T-cell (primary cell): ENCODE data around the gene TCF7L2. TPM values are rescaled to one million over a fixed set of nuclear protein-coding genes. Genes with fewer than 3 reads are reported as not detected.

Source experiments
- ATAC-seq, 4 experiments: fragments of 200-7000 bp in 3 of 4; fragments of 150-1000 bp in 1 of 4; cut with Tn5 transposase; replicated peaks in 1 of 4; 1 replicate in 3 of 4; 2 replicates in 1 of 4; pipeline ENCODE4 v1.10.0; 2021; ENCODE audit warnings: moderate library complexity in 3 of 4, mild to moderate bottlenecking in 2 of 4, moderate number of reproducible peaks in 1 of 4
- CTCF ChIA-PET, 2 donors: fragments of 300-600 bp; sonication (Branson Sonifier 250); formaldehyde crosslinking; loops; one replicate each; lab custom pipeline; 2022; ENCODE audit warnings: antibody characterized with exemption in 2 of 2; lab: Charles Lee
- POLR2A ChIA-PET, 2 donors: fragments of 300-600 bp; sonication (Branson Sonifier 250); formaldehyde crosslinking; loops; one replicate each; lab custom pipeline; 2022; ENCODE audit warnings: antibody characterized with exemption in 2 of 2; lab: Charles Lee
- DNase-seq, 35 experiments: peaks; one replicate each; pipeline versions ENCODE4 v3.0.0 to v3.0.0-alpha.2; 2013 to 2023
- H3K27ac ChIP-seq: one replicate; pipeline ENCODE4 v1.5.1; 2013; ENCODE audit warnings: low read length
- H3K27me3 ChIP-seq, 2 experiments: replicated peaks in 1 of 2; 1 replicate in 1 of 2; 2 replicates in 1 of 2; pipeline versions ENCODE4 v1.6.1 to v1.7.0; 2013; ENCODE audit warnings: low read length in 1 of 2, mixed read lengths in 1 of 2; ENCODE audit not compliant: control insufficient read depth in 2 of 2, insufficient read depth in 2 of 2; ENCODE audit errors: extremely low read depth in 1 of 2
- H3K36me3 ChIP-seq, 2 donors: 1 replicate in 1 of 2; 2 replicates in 1 of 2; pipeline versions ENCODE4 v1.6.1 to v1.7.0; 2013; ENCODE audit warnings: low read length in 1 of 2; ENCODE audit not compliant: control insufficient read depth in 2 of 2, insufficient read depth in 1 of 2; ENCODE audit errors: extremely low read depth in 1 of 2
- H3K4me1 ChIP-seq, 2 experiments: 1 replicate in 1 of 2; 2 replicates in 1 of 2; pipeline versions ENCODE4 v1.6.1 to v1.7.0; 2013; ENCODE audit warnings: low read length in 2 of 2, mixed read lengths in 1 of 2; ENCODE audit not compliant: insufficient read depth in 2 of 2, control insufficient read depth in 1 of 2; ENCODE audit errors: extremely low read depth in 1 of 2
- H3K4me3 ChIP-seq, 2 donors: 1 replicate in 1 of 2; 2 replicates in 1 of 2; pipeline versions ENCODE4 v1.5.1 to v1.7.0; 2013; ENCODE audit warnings: mild to moderate bottlenecking in 2 of 2, low read length in 1 of 2, moderate library complexity in 1 of 2; ENCODE audit not compliant: control insufficient read depth in 1 of 2; ENCODE audit errors: extremely low read depth in 1 of 2
- H3K9me3 ChIP-seq: 2 replicates; pipeline ENCODE4 v1.7.0; 2013
- H3K27ac Mint-ChIP-seq, 2 donors: one replicate each; pipeline ENCODE4 v1.8.0; 2020 to 2021; ENCODE audit warnings: mild to moderate bottlenecking in 2 of 2, mixed read lengths in 2 of 2
- H3K27me3 Mint-ChIP-seq, 2 donors: one replicate each; pipeline ENCODE4 v1.8.0; 2021 to 2022; ENCODE audit warnings: mixed read lengths in 2 of 2
- H3K36me3 Mint-ChIP-seq: one replicate; pipeline ENCODE4 v1.8.0; 2021; ENCODE audit warnings: mixed read lengths
- H3K4me1 Mint-ChIP-seq, 3 donors: one replicate each; pipeline ENCODE4 v1.8.0; 2020 to 2022; ENCODE audit warnings: mixed read lengths in 3 of 3, mild to moderate bottlenecking in 1 of 3
- H3K4me3 Mint-ChIP-seq, 3 donors: one replicate each; pipeline ENCODE4 v1.8.0; 2020 to 2022; ENCODE audit warnings: mild to moderate bottlenecking in 3 of 3, mixed read lengths in 3 of 3, moderate library complexity in 3 of 3
- H3K9me3 Mint-ChIP-seq, 3 donors: one replicate each; pipeline ENCODE4 v1.8.0; 2020 to 2022; ENCODE audit warnings: mixed read lengths in 3 of 3
- WGBS: methylation state at CpG from one replicate; pipeline ENCODE4 v1.1.5; 2013; ENCODE audit warnings: missing lambda C conversion rate; ENCODE audit not compliant: insufficient coverage; 5-methylcytosine and 5-hydroxymethylcytosine counted together
- total RNA-seq, 35 experiments: library from RNA in 6 of 35; stranded (reverse) in 6 of 35; fragments of 120-200 nt in 1 of 35; gene quantifications; one replicate each; pipeline versions ENCODE4 v1.2.1 to v1.2.4 and lab custom pipeline; 2013 to 2026

TCF7L2 gene
- total RNA-seq, 5 donors from 2014 or later (not counting 1 experiment from before 2014, with no cell fraction given), result 2.6 to 6.2 (median 3.3) TPM

DNA sequence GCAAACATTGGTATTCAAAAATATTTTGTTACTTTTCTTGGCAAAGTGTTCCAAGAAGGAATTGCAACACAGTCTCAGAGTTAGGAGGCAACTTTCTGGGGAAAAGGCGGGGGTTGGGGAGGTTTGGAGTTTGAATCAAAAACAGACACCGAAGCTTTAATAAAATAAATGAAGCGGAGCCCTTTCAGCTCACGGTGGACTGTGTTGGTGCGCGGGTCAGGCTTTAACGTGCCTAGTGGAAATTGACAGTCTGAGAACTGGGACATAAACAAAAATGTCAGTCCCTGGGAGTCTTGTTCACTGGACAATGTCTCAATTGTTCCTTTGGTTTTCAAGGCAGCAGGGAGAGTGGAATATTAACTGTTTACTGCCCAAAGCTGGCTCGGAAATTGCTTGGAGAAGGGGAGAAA lies 109.3 kb downstream of the TCF7L2 start:
- CTCF ChIA-PET, result no interaction called here
- Histone ChIP-seq H3K27me3 (no peaks in the 10 kb centered on the region), H3K4me3 (no peak overlapping the region), H3K9me3 (no peaks in the 10 kb centered on the region), H3K36me3 (peaks cover 0 to 2% of the 10 kb centered on the region in 2 donors), H3K27ac (no peak overlapping the region), H3K4me1 (peaks cover 6 to 15% of the 10 kb centered on the region in 2 experiments)
- Mint-ChIP-seq H3K27ac (no peak overlapping the region), H3K9me3 (no peaks in the 10 kb centered on the region), H3K36me3 (no peaks in the 10 kb centered on the region), H3K4me3 (no peak overlapping the region), H3K4me1 (peaks cover 0 to 5% (median 2%) of the 10 kb centered on the region in 3 donors), H3K27me3 (no peaks in the 10 kb centered on the region)
- DNase-seq (no peak), ATAC-seq (no peak)
- POLR2A ChIA-PET, result no interaction called here
- WGBS, result 92% methylated on average over 6 of the region's 8 CpGs

DNA sequence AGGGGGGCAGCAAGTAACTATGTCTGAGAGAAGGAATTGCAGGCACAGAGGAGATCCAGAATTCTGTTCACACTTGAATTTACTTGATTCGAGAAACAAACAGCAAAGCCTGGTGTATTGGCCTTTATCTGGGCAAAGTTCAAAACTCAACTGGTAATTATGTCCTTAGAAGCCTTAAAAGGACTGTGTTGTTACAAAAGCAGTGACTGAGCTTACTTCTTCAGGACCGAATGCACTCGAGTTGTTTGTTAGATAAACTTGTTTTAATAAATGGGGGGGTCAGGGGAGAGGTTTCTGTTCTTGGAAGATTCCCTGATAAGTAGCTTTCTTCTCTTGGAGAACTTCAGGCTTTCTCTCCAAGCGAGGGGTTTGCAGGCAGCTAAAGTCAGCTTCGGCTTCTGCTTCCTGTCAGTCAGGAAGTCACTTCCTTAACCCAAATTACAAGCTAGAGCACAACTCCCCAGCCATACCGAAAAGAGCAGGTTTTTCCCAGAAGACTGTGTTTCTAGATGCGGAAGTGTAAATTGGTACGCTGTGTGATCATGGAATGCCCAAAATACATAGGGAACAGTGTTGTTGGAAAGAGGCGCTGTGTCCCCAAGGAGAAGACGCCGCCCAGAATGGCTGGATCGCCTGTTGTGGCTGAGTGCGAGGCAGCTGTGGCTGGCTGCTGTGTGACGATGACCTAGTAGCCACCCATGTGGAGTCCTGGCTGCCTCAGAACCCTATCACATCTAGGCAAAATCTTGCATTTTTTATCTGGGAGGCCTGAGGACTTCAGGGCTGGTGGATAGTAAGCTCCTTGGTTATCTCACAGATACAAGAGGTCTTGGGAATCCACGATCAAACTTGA lies 110.4 kb downstream of the TCF7L2 start:
- H3K27me3 Mint-ChIP-seq, result no peaks in the 10 kb centered on the region
- ChIA-PET POLR2A (interaction anchor here (0.6 to 0.7 kb wide), 2 partner anchors 13 to 266 kb away, joined by 3 to 10 read pairs; no protein-coding TSS in a partner anchor), CTCF (interaction anchor here (0.6 to 0.7 kb wide), 4 partner anchors 64 to 207 kb away, joined by 3 to 5 read pairs (median 4); no protein-coding TSS in a partner anchor)
- H3K36me3 Mint-ChIP-seq, result no peaks in the 10 kb centered on the region
- Histone ChIP-seq H3K4me3 (peak overlapping the region in 1 of 2 donors; percentile 50), H3K36me3 (peaks cover 0 to 2% of the 10 kb centered on the region in 2 donors), H3K4me1 (peaks cover 6 to 15% of the 10 kb centered on the region in 2 experiments), H3K9me3 (no peaks in the 10 kb centered on the region), H3K27me3 (no peaks in the 10 kb centered on the region), H3K27ac (no peak overlapping the region)
- 68% methylated on average over 9 of the region's 15 CpGs for WGBS
- H3K27ac Mint-ChIP-seq, result no peak overlapping the region
- H3K4me3 Mint-ChIP-seq, result no peak overlapping the region
- ATAC-seq (peak in 2 of 4 experiments; percentile 33 to 43), DNase-seq (peak in 2 of 35 experiments; percentile 1 to 14)
- H3K9me3 Mint-ChIP-seq, result no peaks in the 10 kb centered on the region
- peaks cover 0 to 5% (median 2%) of the 10 kb centered on the region in 3 donors for H3K4me1 Mint-ChIP-seq

DNA sequence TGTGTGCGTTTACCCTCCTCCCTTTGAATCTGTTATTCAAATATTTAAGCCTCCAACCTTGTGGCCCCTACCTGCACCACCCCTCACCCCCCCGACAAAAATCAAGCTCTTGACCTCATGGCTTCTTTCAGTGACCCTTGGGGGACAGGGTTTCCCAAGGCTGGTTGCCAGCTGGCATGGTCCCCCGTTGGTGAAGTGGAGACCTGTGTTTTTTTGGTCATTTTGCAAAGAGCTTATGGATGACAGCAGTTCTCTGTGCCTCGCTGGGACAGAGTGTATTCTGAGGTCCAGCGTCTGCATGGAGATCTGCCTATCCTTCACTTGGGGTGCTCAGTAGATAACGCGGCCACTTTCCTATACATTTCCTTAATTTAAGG lies 111.0 kb downstream of the TCF7L2 start:
- Mint-ChIP-seq H3K4me1 (peaks cover 0 to 5% (median 2%) of the 10 kb centered on the region in 3 donors), H3K27me3 (no peaks in the 10 kb centered on the region), H3K27ac (no peak overlapping the region), H3K4me3 (no peak overlapping the region), H3K9me3 (no peaks in the 10 kb centered on the region), H3K36me3 (no peaks in the 10 kb centered on the region)
- H3K27ac ChIP-seq, result no peak overlapping the region
- WGBS, result 90% methylated on average over 4 of the region's 7 CpGs
- H3K36me3 ChIP-seq, result peaks cover 0 to 2% of the 10 kb centered on the region in 2 donors
- CTCF ChIA-PET, result interaction anchor here (0.6 to 0.7 kb wide), 5 partner anchors 64 to 207 kb away, joined by 3 to 5 read pairs (median 4); no protein-coding TSS in a partner anchor
- DNase-seq (no peak), ATAC-seq (no peak)
- H3K4me1 ChIP-seq, result peaks cover 6 to 15% of the 10 kb centered on the region in 2 experiments
- no peaks in the 10 kb centered on the region for H3K9me3 ChIP-seq
- POLR2A ChIA-PET, result interaction anchor here in 1 of 2 donors (0.5 to 0.6 kb wide), 2 partner anchors 19 to 267 kb away, joined by 3 to 10 read pairs; no protein-coding TSS in a partner anchor
- H3K4me3 ChIP-seq, result no peak overlapping the region
- H3K27me3 ChIP-seq, result no peaks in the 10 kb centered on the region

DNA sequence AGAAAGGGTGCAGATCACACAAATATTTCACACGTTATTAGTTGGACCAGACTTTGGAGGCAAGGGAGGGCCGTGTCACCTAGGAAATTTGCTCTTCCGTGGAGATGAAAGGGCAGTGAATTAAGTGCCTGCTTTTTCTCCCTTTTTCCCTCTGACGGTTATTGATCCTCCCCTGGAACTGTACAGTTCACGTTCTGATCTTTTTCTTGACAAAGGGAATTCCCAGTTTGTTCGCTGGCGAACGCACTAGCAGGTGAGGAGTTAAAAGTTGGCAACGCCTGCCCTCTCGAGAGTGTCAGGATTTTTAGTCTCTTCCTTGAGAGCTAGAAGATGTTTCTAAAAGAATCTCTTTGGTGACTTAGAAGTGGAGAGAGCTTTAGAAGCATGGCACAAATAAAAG lies 111.5 kb downstream of the TCF7L2 start:
- H3K4me3 ChIP-seq, result no peak overlapping the region
- H3K36me3 Mint-ChIP-seq, result no peaks in the 10 kb centered on the region
- DNase-seq (no peak), ATAC-seq (no peak)
- H3K27ac ChIP-seq, result no peak overlapping the region
- CTCF ChIA-PET, result interaction anchor here in 1 of 2 donors (0.6 to 0.7 kb wide), 2 partner anchors 142 to 208 kb away, joined by 4 to 5 read pairs; no protein-coding TSS in a partner anchor
- H3K27me3 ChIP-seq, result no peaks in the 10 kb centered on the region
- peaks cover 6 to 15% of the 10 kb centered on the region in 2 experiments for H3K4me1 ChIP-seq
- no peaks in the 10 kb centered on the region for H3K9me3 ChIP-seq
- 82% methylated on average over 5 of the region's 10 CpGs for WGBS
- H3K27me3 Mint-ChIP-seq, result no peaks in the 10 kb centered on the region
- H3K27ac Mint-ChIP-seq, result no peak overlapping the region
- H3K9me3 Mint-ChIP-seq, result no peaks in the 10 kb centered on the region
- POLR2A ChIA-PET, result interaction anchor here in 1 of 2 donors (0.5 to 0.6 kb wide), 2 partner anchors 18 to 267 kb away, joined by 3 to 10 read pairs; no protein-coding TSS in a partner anchor
- peaks cover 0 to 2% of the 10 kb centered on the region in 2 donors for H3K36me3 ChIP-seq
- no peak overlapping the region for H3K4me3 Mint-ChIP-seq
- H3K4me1 Mint-ChIP-seq, result peaks cover 0 to 5% (median 2%) of the 10 kb centered on the region in 3 donors

DNA sequence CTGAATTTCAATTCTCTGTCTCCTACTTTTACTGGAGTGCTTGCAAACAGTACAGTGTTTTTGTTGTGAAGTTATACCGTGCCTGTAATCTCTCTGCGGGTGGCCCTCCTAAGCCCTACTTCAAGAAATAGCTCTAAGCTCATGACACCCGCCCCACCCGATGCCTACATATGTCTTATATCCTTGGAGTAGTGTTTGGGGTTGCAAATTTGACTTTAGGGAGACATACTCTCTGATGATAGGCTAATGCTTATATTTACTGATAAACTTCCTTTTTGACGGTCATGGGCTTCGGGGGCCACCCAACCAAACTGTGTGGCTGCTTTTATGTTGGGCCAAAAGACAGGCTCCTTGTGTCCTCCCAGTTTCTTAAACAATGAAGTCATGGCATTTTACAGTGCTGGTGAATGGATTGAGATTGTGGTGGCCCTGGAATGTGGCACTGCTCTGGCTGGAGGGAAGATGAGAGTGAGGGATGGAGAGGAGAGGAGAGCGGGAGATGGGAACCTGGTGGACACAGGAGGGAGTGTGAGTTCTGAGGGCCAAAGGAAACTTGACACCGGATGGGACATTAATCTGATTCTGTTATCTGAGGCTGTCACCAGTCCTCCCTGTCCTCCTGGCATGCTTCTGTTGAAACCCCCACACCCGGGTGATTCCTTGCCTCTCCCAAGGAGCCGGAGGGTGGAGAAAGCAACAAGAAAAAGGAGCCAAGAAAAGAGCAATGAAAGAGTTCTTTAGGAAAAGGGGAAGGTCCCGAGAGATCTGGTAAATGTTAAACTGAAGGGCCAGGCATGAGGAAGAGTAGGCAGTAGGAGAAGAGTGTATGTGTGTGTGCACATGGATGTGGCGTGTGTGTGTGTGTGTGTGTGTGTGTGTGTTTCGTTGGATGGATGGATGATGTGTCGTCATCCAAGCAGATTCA lies 113.3 kb downstream of the TCF7L2 start:
- Histone ChIP-seq H3K4me1 (peaks cover 6 to 15% of the 10 kb centered on the region in 2 experiments), H3K9me3 (no peaks in the 10 kb centered on the region), H3K27ac (no peak overlapping the region), H3K27me3 (no peaks in the 10 kb centered on the region), H3K4me3 (no peak overlapping the region), H3K36me3 (no peaks in the 10 kb centered on the region)
- Mint-ChIP-seq H3K36me3 (no peaks in the 10 kb centered on the region), H3K4me3 (no peak overlapping the region), H3K4me1 (peaks cover 0 to 5% (median 2%) of the 10 kb centered on the region in 3 donors), H3K27me3 (no peaks in the 10 kb centered on the region), H3K27ac (no peak overlapping the region), H3K9me3 (no peaks in the 10 kb centered on the region)
- DNase-seq, result no peak
- CTCF ChIA-PET, result interaction anchor here in 1 of 2 donors (0.7 kb wide), 1 partner anchor 102 kb away, joined by 5 read pairs; no protein-coding TSS in a partner anchor
- POLR2A ChIA-PET, result no interaction called here
- 88% methylated on average over 7 of the region's 14 CpGs for WGBS
- ATAC-seq, result no peak
